H1 (cell line): ENCODE measurements around the gene ANXA4. TPM values are rescaled to one million over a fixed set of nuclear protein-coding genes. Genes with fewer than 3 reads are reported as not detected.

Experiments
- CHD7 ChIP-seq: fragments of 300-600 bp; sonication (generic); IDR thresholded peaks from 2 replicates; pipeline ENCODE4 v1.7.1; 2012; ENCODE audit warnings: low read length, moderate library complexity, mild to moderate bottlenecking, inconsistent platforms; ENCODE audit not compliant: insufficient replicate concordance
- CTCF ChIP-seq, 3 experiments: IDR thresholded peaks; 1 replicate in 2 of 3; 2 replicates in 1 of 3; pipeline versions ENCODE4 v1.5.1 to v1.6.1; 2011; ENCODE audit warnings: low read length in 3 of 3, mild to moderate bottlenecking in 3 of 3, inconsistent platforms in 2 of 3, low read depth in 1 of 3, moderate library complexity in 1 of 3; ENCODE audit not compliant: insufficient read depth in 1 of 3; ENCODE audit errors: control extremely low read depth in 1 of 3
- KDM1A ChIP-seq: fragments of 200-600, 300-600 bp; sonication (generic); IDR thresholded peaks from 2 replicates; pipeline ENCODE4 v1.7.1; 2016; ENCODE audit warnings: mild to moderate bottlenecking, low read length, borderline replicate concordance
- KDM5A ChIP-seq: fragments of 200-600 bp; IDR thresholded peaks from 2 replicates; pipeline ENCODE4 v1.7.1; 2012; ENCODE audit warnings: mild to moderate bottlenecking, low read length, inconsistent platforms, mixed read lengths
- SIN3A ChIP-seq, 2 experiments: IDR thresholded peaks in 1 of 2; conservative IDR thresholded peaks in 1 of 2; 2 replicates each; pipeline ENCODE4 v1.6.1; 2011 to 2012; ENCODE audit warnings: low read length in 2 of 2, improper control_type of control experiment in 1 of 2, low read depth in 1 of 2, mild to moderate bottlenecking in 1 of 2
- ZNF274 ChIP-seq: IDR thresholded peaks from 2 replicates; pipeline ENCODE4 v1.7.0; 2012; ENCODE audit warnings: low read length, borderline replicate concordance; ENCODE audit errors: extremely low read depth
- polyA plus RNA-seq, 7 experiments: library from polyadenylated mRNA; depleted of rRNA in 3 of 7; stranded (reverse) in 5 of 7; unstranded in 2 of 7; fragments of >200 nt in 5 of 7; fragments of 200-250 nt in 2 of 7; gene quantifications; 1 replicate in 5 of 7; 2 replicates in 1 of 7; 4 replicates in 1 of 7; pipeline versions ENCODE4 v1.2.1 to v1.2.3, GENCODE V29; 2011 to 2013; ENCODE audit warnings: missing spikeins in 2 of 7, mixed read lengths in 2 of 7
- total RNA-seq: library from RNA; stranded (reverse); fragmentation: NEBNext Ultra II Directional; extraction: Animal tissue kit (Norgen Biotek cat#: 25700); gene quantifications from 2 replicates; pipeline ENCODE4 v1.2.1, GENCODE V29; 2021

ANXA4 gene
- total and polyA plus RNA-seq, 2 of the 8 experiments (the other 6 are each of a cell fraction or from before 2014, with no cell fraction given) = 9.4 to 17.6 TPM

- no peak for TF ChIP-seq CHD7
- no peak for TF ChIP-seq KDM5A
- no peak for TF ChIP-seq CTCF (IDR thresholded peaks at IDR 0.05; ENCODE audit: control extremely low read depth in 1 of 3, insufficient read depth in 1 of 3, low read depth in 1 of 3, low read length in 3 of 3)
- no peak for TF ChIP-seq ZNF274
- no peak for TF ChIP-seq SIN3A (conservative IDR thresholded peaks at IDR 0.05 in 1 of 2, IDR thresholded peaks at IDR 0.05 in 1 of 2; ENCODE audit: low read depth in 1 of 2, low read length in 2 of 2)
- no peak for TF ChIP-seq KDM1A
These were observed 29.5 kb downstream of the ANXA4 start (continued) for GRCh38 chr2:69771461-69771860.
